ENCODE measurements around the gene GBA3.

GBA3 gene

GRCh38 chr4:22801391-22801790 lies 108.7 kb downstream of the GBA3 start:
- no peak overlapping the region for H3K27ac ChIP-seq
- no peak for TF ChIP-seq CTCF (conservative IDR thresholded peaks at IDR 0.05)

GRCh38 chr4:22802876-22803275 lies 110.1 kb downstream of the GBA3 start:
- TF ChIP-seq CTCF (conservative IDR thresholded peaks at IDR 0.05), result no peak
- no peak overlapping the region for H3K27ac ChIP-seq

GRCh38 chr4:22803512-22803911 lies 110.8 kb downstream of the GBA3 start:
- H3K27ac ChIP-seq, result no peak overlapping the region
- TF ChIP-seq CTCF (conservative IDR thresholded peaks at IDR 0.05), result no peak

GRCh38 chr4:22814906-22815305 lies 122.2 kb downstream of the GBA3 start:
- no peak overlapping the region for H3K27ac ChIP-seq
- no peak for TF ChIP-seq CTCF (conservative IDR thresholded peaks at IDR 0.05)

- no peak for TF ChIP-seq CTCF (conservative IDR thresholded peaks at IDR 0.05)
- no peak overlapping the region for H3K27ac ChIP-seq
Measured at GRCh38 chr4:22824091-22824490, 131.4 kb downstream of the GBA3 start.

GRCh38 chr4:22842360-22843018 lies 149.8 kb downstream of the GBA3 start:
- H3K27ac ChIP-seq, result no peak overlapping the region

GRCh38 chr4:22848332-22848731 lies 155.6 kb downstream of the GBA3 start:
- no peak overlapping the region for H3K27ac ChIP-seq
- no peak for TF ChIP-seq CTCF (conservative IDR thresholded peaks at IDR 0.05)

More at GRCh38 chr4:22842360-22843018, 149.8 kb downstream of the GBA3 start:
- no peak for TF ChIP-seq CTCF (conservative IDR thresholded peaks at IDR 0.05)

Data from VCaP (cell line).